IPS-NIHi7 (cell line): ENCODE results near the gene WASL.
"Not testable (repeated sequence)": the region's sequence is repeated elsewhere in the genome, so short reads cannot be mapped to it uniquely, and the experiment has no call there.

Experiments used
- DNase-seq: peaks from one replicate; pipeline ENCODE4 v3.0.0; 2012; ENCODE audit warnings: mixed read lengths; ENCODE audit errors: extremely low spot score

The WASL gene

GRCh38 chr7:123734498-123734897, 14.3 kb downstream of the WASL start:
- DNase-seq, result no peak

GRCh38 chr7:123732413-123733091, 16.3 kb downstream of the WASL start:
- no peak for DNase-seq

- no peak for DNase-seq
Measured at GRCh38 chr7:123729218-123729578, 19.6 kb downstream of the WASL start.

GRCh38 chr7:123727071-123727837, 21.5 kb downstream of the WASL start:
- DNase-seq, result no peak

GRCh38 chr7:123725586-123726171, 23.1 kb downstream of the WASL start:
- no peak for DNase-seq

- DNase-seq, result no peak
Measured at GRCh38 chr7:123724817-123725253, 24.0 kb downstream of the WASL start.

- no peak for DNase-seq
Measured at GRCh38 chr7:123723913-123724312, 24.9 kb downstream of the WASL start.

- DNase-seq, result not testable (repeated sequence)
Measured at GRCh38 chr7:123720527-123720926, 28.3 kb downstream of the WASL start.

GRCh38 chr7:123719197-123719721, 29.5 kb downstream of the WASL start:
- DNase-seq, result no peak

- no peak for DNase-seq
Measured at GRCh38 chr7:123718773-123719172, 30.0 kb downstream of the WASL start.

- no peak for DNase-seq
Measured at GRCh38 chr7:123717689-123718088, 31.1 kb downstream of the WASL start.

- DNase-seq, result no peak
Measured at GRCh38 chr7:123716877-123717276, 31.9 kb downstream of the WASL start.

GRCh38 chr7:123715799-123716198, 33.0 kb downstream of the WASL start:
- DNase-seq, result no peak

GRCh38 chr7:123715198-123715597, 33.6 kb downstream of the WASL start:
- no peak for DNase-seq

GRCh38 chr7:123714296-123715080, 34.3 kb downstream of the WASL start:
- DNase-seq, result no peak

- DNase-seq, result no peak
Measured at GRCh38 chr7:123712619-123713018, 36.2 kb downstream of the WASL start.

GRCh38 chr7:123711832-123712293, 36.9 kb downstream of the WASL start:
- DNase-seq, result no peak

GRCh38 chr7:123710683-123711082, 38.1 kb downstream of the WASL start:
- DNase-seq, result no peak

GRCh38 chr7:123709525-123709924, 39.3 kb downstream of the WASL start:
- no peak for DNase-seq

- no peak for DNase-seq
Measured at GRCh38 chr7:123705211-123705901, 43.4 kb downstream of the WASL start.
